Neutrophil (primary cell): ENCODE measurements around the gene METTL15.

Experiments
- H3K27ac ChIP-seq: fragments of 200-600 bp; sonication (generic); 2 replicates; pipeline ENCODE4 v1.5.1; 2016; ENCODE audit warnings: mild to moderate bottlenecking, moderate library complexity
- H3K27me3 ChIP-seq: fragments of 200-600 bp; sonication (generic); 2 replicates; pipeline ENCODE4 v1.6.0; 2016; ENCODE audit warnings: mild to moderate bottlenecking
- H3K36me3 ChIP-seq: fragments of 200-600 bp; sonication (generic); 2 replicates; pipeline ENCODE4 v1.5.1; 2017
- H3K4me1 ChIP-seq, 2 experiments: fragments of 200-600 bp in 1 of 2; sonication (generic) in 1 of 2; 1 replicate in 1 of 2; 2 replicates in 1 of 2; pipeline versions ENCODE4 v1.5.1 to v1.6.1; 2013 to 2016; ENCODE audit warnings: low read depth in 1 of 2, low read length in 1 of 2, mild to moderate bottlenecking in 1 of 2, moderate library complexity in 1 of 2; ENCODE audit not compliant: control insufficient read depth in 1 of 2, insufficient read depth in 1 of 2
- H3K4me3 ChIP-seq, 2 experiments: fragments of 200-600 bp in 1 of 2; sonication (generic) in 1 of 2; 1 replicate in 1 of 2; 2 replicates in 1 of 2; pipeline ENCODE4 v1.5.1; 2013 to 2016; ENCODE audit warnings: low read depth in 1 of 2, low read length in 1 of 2, mild to moderate bottlenecking in 1 of 2, moderate library complexity in 1 of 2
- H3K9me3 ChIP-seq: fragments of 200-600 bp; sonication (generic); 2 replicates; pipeline ENCODE4 v1.5.1; 2016
- TF ChIP-seq, protein P1 (sequence below): fragments of 200-600 bp; sonication (generic); IDR thresholded peaks from 2 replicates; pipeline ENCODE4 v1.5.1; 2016; ENCODE audit warnings: antibody characterized with exemption

METTL15 gene

DNA sequence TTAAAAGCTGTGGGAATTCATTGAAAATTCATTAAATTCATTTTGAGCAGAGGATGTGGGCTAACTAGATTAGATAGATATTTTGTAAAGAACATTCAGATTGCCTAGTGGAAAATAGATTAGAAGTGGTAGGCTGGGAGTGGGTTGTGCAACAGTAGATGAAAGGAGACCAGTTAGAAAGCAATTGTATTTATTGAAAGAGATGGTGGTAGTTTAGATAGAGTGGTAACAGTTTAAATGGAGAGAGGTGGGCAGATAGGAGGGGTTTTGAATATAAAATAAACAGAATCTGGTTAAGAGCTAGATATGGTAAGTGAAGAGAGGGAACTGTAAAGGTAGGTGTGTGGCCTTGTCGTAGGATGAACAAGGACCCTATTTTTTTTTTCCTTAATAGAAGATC, 34.5 kb downstream of the METTL15 start:
- Histone ChIP-seq H3K4me3 (no peak overlapping the region), H3K27me3 (no peaks in the 10 kb centered on the region), H3K9me3 (peaks cover 7% of the 10 kb centered on the region), H3K4me1 (peaks cover 0 to 3% of the 10 kb centered on the region in 2 experiments), H3K36me3 (no peaks in the 10 kb centered on the region), H3K27ac (no peak overlapping the region)
- TF ChIP-seq, protein P1, sequence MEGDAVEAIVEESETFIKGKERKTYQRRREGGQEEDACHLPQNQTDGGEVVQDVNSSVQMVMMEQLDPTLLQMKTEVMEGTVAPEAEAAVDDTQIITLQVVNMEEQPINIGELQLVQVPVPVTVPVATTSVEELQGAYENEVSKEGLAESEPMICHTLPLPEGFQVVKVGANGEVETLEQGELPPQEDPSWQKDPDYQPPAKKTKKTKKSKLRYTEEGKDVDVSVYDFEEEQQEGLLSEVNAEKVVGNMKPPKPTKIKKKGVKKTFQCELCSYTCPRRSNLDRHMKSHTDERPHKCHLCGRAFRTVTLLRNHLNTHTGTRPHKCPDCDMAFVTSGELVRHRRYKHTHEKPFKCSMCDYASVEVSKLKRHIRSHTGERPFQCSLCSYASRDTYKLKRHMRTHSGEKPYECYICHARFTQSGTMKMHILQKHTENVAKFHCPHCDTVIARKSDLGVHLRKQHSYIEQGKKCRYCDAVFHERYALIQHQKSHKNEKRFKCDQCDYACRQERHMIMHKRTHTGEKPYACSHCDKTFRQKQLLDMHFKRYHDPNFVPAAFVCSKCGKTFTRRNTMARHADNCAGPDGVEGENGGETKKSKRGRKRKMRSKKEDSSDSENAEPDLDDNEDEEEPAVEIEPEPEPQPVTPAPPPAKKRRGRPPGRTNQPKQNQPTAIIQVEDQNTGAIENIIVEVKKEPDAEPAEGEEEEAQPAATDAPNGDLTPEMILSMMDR, result no peak

DNA sequence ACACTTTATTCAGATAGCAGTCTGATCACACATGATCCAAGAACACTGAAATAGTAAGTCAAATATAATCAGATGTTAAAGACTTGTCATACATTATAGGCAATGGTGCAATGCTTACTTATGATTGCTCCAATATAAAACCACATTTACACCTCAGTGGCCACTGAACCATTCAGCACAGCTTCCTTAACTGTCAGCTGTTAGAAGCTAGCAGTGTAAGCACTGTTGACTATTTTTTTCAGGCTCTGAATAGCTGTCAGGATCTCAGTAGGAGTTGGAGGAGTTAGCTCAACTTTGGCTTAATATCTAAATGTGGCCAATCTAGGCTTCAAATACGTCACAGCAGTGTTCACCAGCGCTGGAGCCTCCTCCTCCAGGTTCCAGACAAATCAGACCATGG, 36.6 kb downstream of the METTL15 start:
- H3K27ac ChIP-seq, result no peak overlapping the region
- H3K9me3 ChIP-seq, result peaks cover 7% of the 10 kb centered on the region
- H3K4me1 ChIP-seq, result peaks cover 0 to 3% of the 10 kb centered on the region in 2 experiments
- H3K4me3 ChIP-seq, result no peak overlapping the region
- TF ChIP-seq, protein P1, result no peak
- H3K27me3 ChIP-seq, result no peaks in the 10 kb centered on the region
- H3K36me3 ChIP-seq, result no peaks in the 10 kb centered on the region

DNA sequence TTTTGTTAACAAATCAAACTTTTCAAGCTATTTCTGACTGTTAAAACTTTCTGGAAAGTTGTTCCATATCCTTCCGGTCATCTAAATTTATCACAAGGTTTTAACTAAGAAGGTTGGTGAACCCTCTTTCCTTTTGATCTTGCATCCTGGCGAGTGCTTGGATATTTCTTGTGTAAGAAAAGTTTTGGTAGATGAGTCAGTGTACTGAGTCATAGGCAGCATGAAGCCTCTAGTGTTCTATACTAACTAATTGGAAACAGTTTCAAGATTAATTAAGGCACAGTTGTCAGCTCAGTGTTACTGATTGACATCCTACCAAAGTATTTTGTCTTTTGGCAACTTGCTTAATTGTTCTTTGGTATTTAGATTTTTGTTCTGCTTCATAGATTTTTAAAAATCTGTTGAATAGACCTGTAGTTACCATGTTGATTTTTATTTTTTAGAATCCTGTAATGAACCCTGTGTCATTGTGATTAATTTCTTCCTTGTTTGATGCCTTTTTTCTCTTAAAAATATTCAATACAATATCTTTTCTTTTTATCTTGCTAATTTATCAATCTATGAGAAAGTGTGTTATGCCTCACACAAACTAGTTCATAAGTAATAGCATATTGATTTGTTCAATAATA, 38.0 kb downstream of the METTL15 start:
- no peaks in the 10 kb centered on the region for H3K36me3 ChIP-seq
- H3K27ac ChIP-seq, result no peak overlapping the region
- H3K27me3 ChIP-seq, result no peaks in the 10 kb centered on the region
- no peaks in the 10 kb centered on the region for H3K9me3 ChIP-seq
- peaks cover 0 to 3% of the 10 kb centered on the region in 2 experiments for H3K4me1 ChIP-seq
- TF ChIP-seq, protein P1, result no peak
- no peak overlapping the region for H3K4me3 ChIP-seq

DNA sequence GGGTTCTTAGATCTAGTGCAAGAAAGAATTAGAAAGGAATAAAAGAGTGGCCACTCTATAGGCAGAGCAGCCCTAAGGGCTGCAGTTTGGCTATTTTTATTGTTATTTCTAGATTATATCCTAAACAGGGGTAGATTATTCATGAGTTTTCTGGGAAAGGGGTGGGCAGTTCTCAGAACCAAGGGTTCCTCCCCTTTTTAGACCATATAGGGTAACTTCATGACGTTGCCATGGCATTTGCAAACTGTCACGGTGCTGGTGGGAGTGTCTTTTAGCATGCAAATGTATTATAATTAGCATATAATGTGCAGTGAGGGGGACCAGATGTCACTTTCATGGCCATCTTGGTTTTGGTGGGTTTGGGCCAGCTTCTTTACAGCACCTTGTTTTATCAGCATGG, 44.6 kb downstream of the METTL15 start:
- Histone ChIP-seq H3K9me3 (no peaks in the 10 kb centered on the region), H3K4me3 (no peak overlapping the region), H3K4me1 (no peaks in the 10 kb centered on the region), H3K36me3 (no peaks in the 10 kb centered on the region), H3K27me3 (no peaks in the 10 kb centered on the region), H3K27ac (no peak overlapping the region)
- TF ChIP-seq, protein P1, result no peak

DNA sequence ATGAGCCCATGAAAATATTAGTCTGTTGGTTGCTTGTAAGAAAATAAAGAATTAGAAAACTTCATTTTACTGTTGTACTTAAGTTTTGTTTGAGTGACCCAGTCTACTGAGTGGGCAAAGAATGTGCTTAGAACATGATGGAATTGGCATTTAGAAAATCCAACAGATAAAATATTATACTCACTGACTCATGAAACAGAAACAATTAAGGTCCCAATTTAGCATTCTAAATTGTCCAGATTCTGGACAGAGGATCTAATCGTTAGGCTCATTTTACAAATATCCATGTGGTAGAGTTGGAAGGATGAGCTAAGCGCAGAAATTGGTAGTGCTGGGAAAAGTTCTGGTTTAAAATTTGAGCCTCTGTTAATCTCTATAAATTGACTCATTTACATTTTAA, 45.4 kb downstream of the METTL15 start:
- Histone ChIP-seq H3K36me3 (no peaks in the 10 kb centered on the region), H3K27ac (no peak overlapping the region), H3K4me1 (no peaks in the 10 kb centered on the region), H3K27me3 (no peaks in the 10 kb centered on the region), H3K4me3 (no peak overlapping the region), H3K9me3 (no peaks in the 10 kb centered on the region)
- TF ChIP-seq, protein P1, result no peak

DNA sequence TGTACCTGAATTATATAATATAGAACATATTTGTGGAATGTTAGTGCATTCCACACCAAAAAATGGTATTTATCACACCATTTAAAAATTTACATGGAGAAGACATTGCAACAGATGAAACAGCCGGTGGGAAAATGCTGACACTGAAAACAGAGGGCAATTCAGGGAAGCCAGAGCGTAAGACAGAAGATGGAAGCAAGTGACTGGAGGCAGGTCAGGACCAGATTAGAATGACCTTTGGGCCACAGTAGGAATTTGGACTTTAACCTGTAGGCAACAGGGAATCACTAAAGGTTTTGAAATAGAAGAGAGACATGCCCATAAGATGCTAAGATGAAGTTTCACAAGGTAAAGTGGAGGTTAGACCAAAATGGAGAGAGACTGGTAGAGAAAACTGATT, 60.5 kb downstream of the METTL15 start:
- no peaks in the 10 kb centered on the region for H3K36me3 ChIP-seq
- H3K4me1 ChIP-seq, result no peaks in the 10 kb centered on the region
- TF ChIP-seq, protein P1, result no peak
- H3K4me3 ChIP-seq, result no peak overlapping the region
- H3K9me3 ChIP-seq, result no peaks in the 10 kb centered on the region
- no peaks in the 10 kb centered on the region for H3K27me3 ChIP-seq
- no peak overlapping the region for H3K27ac ChIP-seq
